Stomach (tissue), 19 donors: ENCODE results near the gene APOF. TPM values are rescaled to one million over a fixed set of nuclear protein-coding genes. Genes with fewer than 3 reads are reported as not detected.

Experiments used
- DNase-seq, 2 donors: peaks; one replicate each; pipeline versions ENCODE4 v3.0.0 to v3.0.0-alpha.2; 2013 to 2019
- H3K27ac ChIP-seq, 5 donors: fragments of 200-600 bp in 4 of 5; sonication (generic) in 4 of 5; one replicate each; pipeline ENCODE4 v1.5.1; 2013 to 2019; ENCODE audit warnings: mild to moderate bottlenecking in 1 of 5, moderate library complexity in 1 of 5
- H3K27me3 ChIP-seq, 3 donors: fragments of 200-600 bp; sonication (generic); one replicate each; pipeline ENCODE4 v1.5.1; 2017 to 2019; ENCODE audit warnings: mixed run types in 1 of 3
- H3K36me3 ChIP-seq, 4 donors: fragments of 200-600 bp; sonication (generic); 1 replicate in 3 of 4; 2 replicates in 1 of 4; pipeline ENCODE4 v1.5.1; 2016 to 2019
- H3K4me1 ChIP-seq, 4 donors: fragments of 200-600 bp; sonication (generic); one replicate each; pipeline ENCODE4 v1.5.1; 2016 to 2019
- H3K4me3 ChIP-seq, 4 donors: fragments of 200-600 bp; sonication (generic) in 3 of 4; one replicate each; pipeline ENCODE4 v1.5.1; 2016 to 2019; ENCODE audit warnings: mild to moderate bottlenecking in 1 of 4
- H3K9me3 ChIP-seq, 4 donors: fragments of 200-600 bp; sonication (generic); one replicate each; pipeline ENCODE4 v1.5.1; 2016 to 2019
- EP300 ChIP-seq: sonication (generic); formaldehyde crosslinking; IDR thresholded peaks from one replicate; pipeline ENCODE4 v1.6.1; 2017; ENCODE audit warnings: antibody characterized with exemption
- POLR2A ChIP-seq, 4 donors: fragments of 450-650 bp; IDR thresholded peaks; one replicate each; pipeline ENCODE4 v1.6.1; 2016; ENCODE audit warnings: antibody characterized with exemption in 4 of 4, control low read depth in 2 of 4, mild to moderate bottlenecking in 1 of 4, moderate library complexity in 1 of 4
- POLR2AphosphoS5 ChIP-seq, 3 donors: sonication (generic); formaldehyde crosslinking; IDR thresholded peaks; one replicate each; pipeline ENCODE4 v1.6.1; 2016; ENCODE audit warnings: antibody characterized with exemption in 3 of 3
- WGBS, 5 donors: extraction: QIAGEN DNeasy Blood & Tissue Kit in 3 of 5; methylation state at CpG; one replicate each; pipeline versions ENCODE4 v1.1.5 to v1.1.7; 2013 to 2018; 5-methylcytosine and 5-hydroxymethylcytosine counted together
- intact Hi-C: fragments of 100-400 bp; cut with DNase I; formaldehyde crosslinking; loops from one replicate; pipeline ENCODE4 v1.15.1; 2023; ENCODE audit warnings: low total_unique reads
- long read RNA-seq, 10 donors: transcript quantifications; one replicate each; lab custom pipeline, GENCODE V29; 2026
- polyA plus RNA-seq, 3 donors: library from polyadenylated mRNA; stranded (reverse); fragments of 200-250 nt; gene quantifications; one replicate each; pipeline ENCODE4 v1.2.3, GENCODE V29; 2013
- total RNA-seq, 5 donors: library from RNA; depleted of rRNA; stranded (reverse); fragments of >200 nt; gene quantifications; one replicate each; pipeline versions ENCODE4 v1.1.0 to v1.2.3, GENCODE V29; 2014 to 2016
- TF ChIP-seq, protein P1 (sequence below), 7 experiments: fragments of 450-650 bp in 4 of 7; fragments of 200-600 bp in 3 of 7; sonication (generic) in 3 of 7; IDR thresholded peaks; one replicate each; pipeline ENCODE4 v1.5.1; 2016 to 2019; ENCODE audit warnings: antibody characterized with exemption in 7 of 7, control low read depth in 2 of 7, mild to moderate bottlenecking in 1 of 7
- donor health status: healthy with polysubstance abuse.
- donor health status: Bipolar disorder and iron deficiency.
- donor health status: healthy.

Gene APOF
- total RNA-seq: not detected
- polyA plus RNA-seq: not detected
- long read RNA-seq, donor 1: 0 reads
- long read RNA-seq, donor 2: 0 reads
- long read RNA-seq, donor 3: 0 reads
- long read RNA-seq, donor 4: 0 reads
- long read RNA-seq, donor 5: 0 reads
- long read RNA-seq, donor 6: 0 reads
- long read RNA-seq, donor 7: 0 reads
- long read RNA-seq, donor 8: 0 reads
- long read RNA-seq, donor 9: 0 reads
- long read RNA-seq, donor 10: 0 reads

- intact Hi-C loops: loop anchor here (10.0 kb wide), 1 partner anchor 92 kb away; the partner anchor contains the start of gene MIP
- Histone ChIP-seq H3K9me3 (no peaks in the 10 kb centered on the region), H3K27me3 (no peaks in the 10 kb centered on the region), H3K4me3 (no peak within 1 kb of the TSS), H3K4me1 (peaks cover 12 to 28% (median 17%) of the 10 kb centered on the region in 4 donors), H3K36me3 (peaks cover 0 to 4% (median 0%) of the 10 kb centered on the region in 4 donors), H3K27ac (no peak within 1 kb of the TSS)
- DNase-seq: no peak
- TF ChIP-seq, protein P1, sequence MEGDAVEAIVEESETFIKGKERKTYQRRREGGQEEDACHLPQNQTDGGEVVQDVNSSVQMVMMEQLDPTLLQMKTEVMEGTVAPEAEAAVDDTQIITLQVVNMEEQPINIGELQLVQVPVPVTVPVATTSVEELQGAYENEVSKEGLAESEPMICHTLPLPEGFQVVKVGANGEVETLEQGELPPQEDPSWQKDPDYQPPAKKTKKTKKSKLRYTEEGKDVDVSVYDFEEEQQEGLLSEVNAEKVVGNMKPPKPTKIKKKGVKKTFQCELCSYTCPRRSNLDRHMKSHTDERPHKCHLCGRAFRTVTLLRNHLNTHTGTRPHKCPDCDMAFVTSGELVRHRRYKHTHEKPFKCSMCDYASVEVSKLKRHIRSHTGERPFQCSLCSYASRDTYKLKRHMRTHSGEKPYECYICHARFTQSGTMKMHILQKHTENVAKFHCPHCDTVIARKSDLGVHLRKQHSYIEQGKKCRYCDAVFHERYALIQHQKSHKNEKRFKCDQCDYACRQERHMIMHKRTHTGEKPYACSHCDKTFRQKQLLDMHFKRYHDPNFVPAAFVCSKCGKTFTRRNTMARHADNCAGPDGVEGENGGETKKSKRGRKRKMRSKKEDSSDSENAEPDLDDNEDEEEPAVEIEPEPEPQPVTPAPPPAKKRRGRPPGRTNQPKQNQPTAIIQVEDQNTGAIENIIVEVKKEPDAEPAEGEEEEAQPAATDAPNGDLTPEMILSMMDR (IDR thresholded peaks at IDR 0.05): no peak
- TF ChIP-seq POLR2AphosphoS5 (IDR thresholded peaks at IDR 0.05): no peak
- TF ChIP-seq POLR2A (IDR thresholded peaks at IDR 0.05): no peak
- TF ChIP-seq EP300: no peak
- WGBS, 5 donors: 94 to 96% (median 94%) methylated on average over 10 of the region's 10 CpGs
These were observed at the start of gene APOF for GRCh38 chr12:56362130-56363059. Gene APOF, minus strand, starts transcription at chr12:56362857. Its CDS starts 112 bp downstream, at chr12:56362745.

DNA sequence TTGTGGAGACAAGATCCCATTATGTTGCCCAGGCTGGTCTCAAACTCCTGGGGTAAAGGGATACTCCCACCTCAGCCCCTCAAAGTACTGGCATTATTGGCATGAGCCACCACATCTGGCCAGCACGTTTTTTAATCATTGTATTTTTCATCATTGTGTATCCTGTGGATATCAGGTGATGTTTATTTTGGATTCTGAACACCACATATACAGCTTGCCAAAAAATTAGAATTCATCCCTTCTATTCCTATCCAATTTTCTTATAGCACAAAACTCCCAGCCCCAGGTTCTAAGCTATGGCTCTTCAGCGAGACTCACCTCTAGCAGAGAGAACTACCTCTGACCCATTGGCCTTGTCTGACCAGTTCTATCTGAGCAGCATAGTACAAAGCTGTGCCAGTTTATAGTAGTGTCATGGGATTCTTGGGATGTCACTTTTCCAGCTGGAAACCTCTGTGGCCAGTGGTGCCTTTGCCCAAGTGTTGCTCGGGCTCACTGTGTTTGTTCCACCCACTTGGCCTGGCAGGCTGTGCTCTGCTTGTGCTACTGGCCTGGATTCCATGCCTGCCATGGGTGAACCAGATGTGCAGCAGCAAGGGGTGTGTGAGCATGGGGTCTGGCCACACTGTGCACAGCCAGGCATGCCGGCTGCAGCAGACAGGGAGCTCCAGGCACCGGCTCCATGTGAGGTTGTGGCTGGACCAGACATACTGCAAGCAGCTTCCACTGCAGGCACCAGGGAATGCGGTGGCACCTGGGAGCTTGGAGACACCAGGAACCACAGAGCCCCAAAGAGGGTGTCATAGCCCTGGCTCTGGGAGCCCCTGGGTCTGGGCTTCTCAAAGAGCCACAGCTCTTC lies 49.4 kb upstream of the APOF start:
- no peaks in the 10 kb centered on the region for H3K27me3 ChIP-seq
- TF ChIP-seq POLR2A (IDR thresholded peaks at IDR 0.05) (no peak), EP300 (no peak), POLR2AphosphoS5 (IDR thresholded peaks at IDR 0.05) (no peak)
- TF ChIP-seq, protein P1 (IDR thresholded peaks at IDR 0.05): no peak
- H3K27ac ChIP-seq: no peak overlapping the region
- H3K9me3 ChIP-seq: no peaks in the 10 kb centered on the region
- H3K4me3 ChIP-seq: no peak overlapping the region
- H3K36me3 ChIP-seq: peaks cover 0 to 6% (median 1%) of the 10 kb centered on the region in 4 donors
- intact Hi-C loops: no loop called here
- no peaks in the 10 kb centered on the region for H3K4me1 ChIP-seq
- 71 to 83% (median 76%) methylated on average over 3 to 6 of the region's 6 CpGs for WGBS, 5 donors
- DNase-seq: no peak

- 81 to 93% (median 92%) methylated on average over 3 to 4 of the region's 4 CpGs for WGBS, 5 donors
- Histone ChIP-seq H3K27me3 (no peaks in the 10 kb centered on the region), H3K27ac (no peak overlapping the region), H3K4me3 (no peak overlapping the region), H3K9me3 (no peaks in the 10 kb centered on the region), H3K4me1 (no peaks in the 10 kb centered on the region), H3K36me3 (no peaks in the 10 kb centered on the region)
- no peak for TF ChIP-seq EP300
- no peak for TF ChIP-seq POLR2A (IDR thresholded peaks at IDR 0.05)
- no peak for TF ChIP-seq POLR2AphosphoS5 (IDR thresholded peaks at IDR 0.05)
- TF ChIP-seq, protein P1 (IDR thresholded peaks at IDR 0.05): no peak
- intact Hi-C loops: no loop called here
- no peak for DNase-seq
These were observed 48.1 kb upstream of the APOF start for GRCh38 chr12:56410768-56411167.
